ENCODE measurements around the gene SLC66A3. TPM values are rescaled to one million over a fixed set of nuclear protein-coding genes. Genes with fewer than 3 reads are reported as not detected.
A peak's percentile ranks its signal among the peaks of the same experiment; 100 is the strongest.

Gene SLC66A3
- 10 to 100 TPM; 22.7 to 34.3 (median 23.7) TPM for polyA plus RNA-seq

GRCh38 chr2:11155381-11156035, at the start of gene SLC66A3:
SLC66A3 (plus strand) TSS chr2:11155467; CDS start chr2:11155547, 80 bp downstream.
- H3K27ac ChIP-seq (ENCODE audit: low read depth, low read length): peak within 1 kb of the TSS; percentile 79
- WGBS, 3 donors: 2 to 3% (median 2%) methylated on average over 39 to 68 of the region's 71 CpGs

- 82 to 93% (median 88%) methylated on average over 2 of the region's 2 CpGs for WGBS, 3 donors
- H3K27ac ChIP-seq (ENCODE audit: low read depth, low read length): no peak overlapping the region
Observed at GRCh38 chr2:11109002-11109401, 46.3 kb upstream of the SLC66A3 start.

- no peak overlapping the region for H3K27ac ChIP-seq (ENCODE audit: low read depth, low read length)
- 88 to 92% (median 89%) methylated on average over 9 of the region's 9 CpGs for WGBS, 3 donors
Observed at GRCh38 chr2:11112870-11113428, 42.3 kb upstream of the SLC66A3 start.

- WGBS, 3 donors: 78 to 87% (median 82%) methylated on average over 6 of the region's 6 CpGs
- no peak overlapping the region for H3K27ac ChIP-seq (ENCODE audit: low read depth, low read length)
Observed at GRCh38 chr2:11117776-11118175, 37.5 kb upstream of the SLC66A3 start.

- H3K27ac ChIP-seq (ENCODE audit: low read depth, low read length): no peak overlapping the region
- WGBS, 3 donors: 79 to 91% (median 83%) methylated on average over 3 of the region's 3 CpGs
Observed at GRCh38 chr2:11118761-11119160, 36.5 kb upstream of the SLC66A3 start.

GRCh38 chr2:11121099-11121822, 34.0 kb upstream of the SLC66A3 start:
- H3K27ac ChIP-seq (ENCODE audit: low read depth, low read length): no peak overlapping the region
- 54 to 60% (median 56%) methylated on average over 8 of the region's 8 CpGs for WGBS, 3 donors

- no peak overlapping the region for H3K27ac ChIP-seq (ENCODE audit: low read depth, low read length)
- WGBS, 3 donors: 64 to 70% (median 66%) methylated on average over 6 to 7 of the region's 7 CpGs
Observed at GRCh38 chr2:11121823-11122155, 33.5 kb upstream of the SLC66A3 start.

- 80 to 82% (median 81%) methylated on average over 9 of the region's 9 CpGs for WGBS, 3 donors
- no peak overlapping the region for H3K27ac ChIP-seq (ENCODE audit: low read depth, low read length)
Observed at GRCh38 chr2:11122380-11122779, 32.9 kb upstream of the SLC66A3 start.

- 81 to 89% (median 87%) methylated on average over 12 of the region's 12 CpGs for WGBS, 3 donors
Observed at GRCh38 chr2:11123001-11123809, 32.1 kb upstream of the SLC66A3 start.

GRCh38 chr2:11123856-11124759, 31.2 kb upstream of the SLC66A3 start:
- WGBS, 3 donors: 54 to 61% (median 57%) methylated on average over 41 of the region's 41 CpGs

More at GRCh38 chr2:11123001-11123809, 32.1 kb upstream of the SLC66A3 start:
- no peak overlapping the region for H3K27ac ChIP-seq (ENCODE audit: low read depth, low read length)

GRCh38 chr2:11124760-11125068, 30.6 kb upstream of the SLC66A3 start:
- no peak overlapping the region for H3K27ac ChIP-seq (ENCODE audit: low read depth, low read length)
- WGBS, 3 donors: 54 to 61% (median 61%) methylated on average over 3 of the region's 3 CpGs

More at GRCh38 chr2:11123856-11124759, 31.2 kb upstream of the SLC66A3 start:
- no peak overlapping the region for H3K27ac ChIP-seq (ENCODE audit: low read depth, low read length)

- no peak overlapping the region for H3K27ac ChIP-seq (ENCODE audit: low read depth, low read length)
- 62 to 74% (median 71%) methylated on average over 5 of the region's 5 CpGs for WGBS, 3 donors
Observed at GRCh38 chr2:11127761-11128160, 27.5 kb upstream of the SLC66A3 start.

- WGBS, 3 donors: 54 to 76% (median 63%) methylated on average over 11 of the region's 11 CpGs
Observed at GRCh38 chr2:11128243-11128951, 26.9 kb upstream of the SLC66A3 start.

GRCh38 chr2:11129598-11130449, 25.4 kb upstream of the SLC66A3 start:
- 4 to 12% (median 11%) methylated on average over 45 to 46 of the region's 46 CpGs for WGBS, 3 donors

More at GRCh38 chr2:11128243-11128951, 26.9 kb upstream of the SLC66A3 start:
- H3K27ac ChIP-seq (ENCODE audit: low read depth, low read length): no peak overlapping the region

GRCh38 chr2:11131166-11131920, 23.9 kb upstream of the SLC66A3 start:
- no peak overlapping the region for H3K27ac ChIP-seq (ENCODE audit: low read depth, low read length)
- WGBS, 3 donors: 88 to 94% (median 88%) methylated on average over 20 of the region's 20 CpGs

More at GRCh38 chr2:11129598-11130449, 25.4 kb upstream of the SLC66A3 start:
- no peak overlapping the region for H3K27ac ChIP-seq (ENCODE audit: low read depth, low read length)
